ENCODE data around the gene SLC22A6. TPM values are rescaled to one million over a fixed set of nuclear protein-coding genes. Genes with fewer than 3 reads are reported as not detected.

The SLC22A6 gene
- total RNA-seq, 1 experiment from 2014 or later: not detected

GRCh38 chr11:62996271-62996670, 11.5 kb upstream of the SLC22A6 start:
- no peak for ATAC-seq
- ChIA-PET POLR2A (no interaction called here), CTCF (interaction anchor here (1.0 to 3.9 kb wide), 5 partner anchors 21 to 90 kb away, joined by 4 to 25 read pairs (median 9); no protein-coding TSS in a partner anchor)
- Mint-ChIP-seq H3K27ac (no peak overlapping the region), H3K9me3 (peaks cover 17% of the 10 kb centered on the region), H3K4me1 (peaks cover 10% of the 10 kb centered on the region), H3K27me3 (ENCODE audit: low read depth) (peaks cover 5% of the 10 kb centered on the region), H3K4me3 (no peak overlapping the region), H3K36me3 (no peaks in the 10 kb centered on the region)
- TF ChIP-seq SP1 (CRISPR knock-in tag; conservative IDR thresholded peaks at IDR 0.05) (no peak), ERG (CRISPR knock-in tag; IDR thresholded peaks at IDR 0.05) (no peak), USF1 (CRISPR knock-in tag; IDR thresholded peaks at IDR 0.05) (no peak), HMGA2 (CRISPR knock-in tag; IDR thresholded peaks at IDR 0.05) (no peak), SMAD3 (CRISPR knock-in tag; IDR thresholded peaks at IDR 0.05; ENCODE audit: borderline replicate concordance) (no peak), ZNF423 (CRISPR knock-in tag; IDR thresholded peaks at IDR 0.05) (no peak), ZNF425 (CRISPR knock-in tag; conservative IDR thresholded peaks at IDR 0.05) (no peak), ZNF512 (CRISPR knock-in tag; IDR thresholded peaks at IDR 0.05; ENCODE audit: borderline replicate concordance) (no peak), ARID4B (CRISPR knock-in tag; IDR thresholded peaks at IDR 0.05; ENCODE audit: borderline replicate concordance) (no peak), SOX15 (CRISPR knock-in tag; IDR thresholded peaks at IDR 0.05) (no peak), ZNF219 (CRISPR knock-in tag; IDR thresholded peaks at IDR 0.05; ENCODE audit: borderline replicate concordance) (no peak), ZMAT4 (CRISPR knock-in tag; IDR thresholded peaks at IDR 0.05) (no peak)
- no peak for DNase-seq (ENCODE audit: low spot score)

GRCh38 chr11:62994775-62995174, 10.0 kb upstream of the SLC22A6 start:
- DNase-seq (ENCODE audit: low spot score) (no peak), ATAC-seq (no peak)
- no peak overlapping the region for H3K27ac Mint-ChIP-seq
- CTCF ChIA-PET: interaction anchor here (1.7 to 3.9 kb wide), 3 partner anchors 19 to 29 kb away, joined by 9 to 25 read pairs (median 10); no protein-coding TSS in a partner anchor
- peaks cover 10% of the 10 kb centered on the region for H3K4me1 Mint-ChIP-seq
- peaks cover 5% of the 10 kb centered on the region for H3K27me3 Mint-ChIP-seq (ENCODE audit: low read depth)
- H3K9me3 Mint-ChIP-seq: peaks cover 17% of the 10 kb centered on the region
- no peaks in the 10 kb centered on the region for H3K36me3 Mint-ChIP-seq
- TF ChIP-seq E2F1 (CRISPR knock-in tag; IDR thresholded peaks at IDR 0.05) (no peak), ZSCAN18 (CRISPR knock-in tag; IDR thresholded peaks at IDR 0.05) (no peak), SOX15 (CRISPR knock-in tag; IDR thresholded peaks at IDR 0.05) (no peak), CBFB (CRISPR knock-in tag; IDR thresholded peaks at IDR 0.05; ENCODE audit: low read depth) (no peak)
- POLR2A ChIA-PET: no interaction called here
- no peak overlapping the region for H3K4me3 Mint-ChIP-seq
